Right lobe of liver (tissue), 4 donors: ENCODE data around the gene LIN9.

Source experiments
- CTCF ChIP-seq, 4 donors: fragments of 200-600 bp in 3 of 4; fragments of 450-650 bp in 1 of 4; IDR thresholded peaks; one replicate each; pipeline versions ENCODE4 v1.5.1 to v1.8.0; 2016 to 2022; ENCODE audit warnings: antibody characterized with exemption in 4 of 4, mild to moderate bottlenecking in 2 of 4
- POLR2A ChIP-seq: fragments of 450-650 bp; IDR thresholded peaks from one replicate; pipeline ENCODE4 v1.6.1; 2017; ENCODE audit warnings: antibody characterized with exemption, mild to moderate bottlenecking
- donor health status: DM: no; HTN: no; CAD: no.
- donor health status: DM: no; HTN: no; CAD: no.
- donor health status: DM: no; HTN: yes; CAD: no.

GRCh38 chr1:226239421-226239820 is 69.5 kb downstream of the LIN9 start:
- TF ChIP-seq CTCF (IDR thresholded peaks at IDR 0.05), result no peak
- no peak for TF ChIP-seq POLR2A
